Measurements from ENCODE around the gene WNT8A. TPM values are rescaled to one million over a fixed set of nuclear protein-coding genes. Genes with fewer than 3 reads are reported as not detected.

The WNT8A gene
- total and polyA plus RNA-seq, 2 of the 4 experiments (the other 2 are of a cell fraction), result not detected

- DNase-seq (no peak), ATAC-seq (ENCODE audit: low read depth) (no peak)
- no peaks in the 10 kb centered on the region; the same call in 1 of the 2 replicates for H3K4me1 ChIP-seq (ENCODE audit: control insufficient read depth, insufficient read depth, low read length)
- BruUV-seq (replicated peaks), result no TSS peak
- POLR2A ChIA-PET (ENCODE audit: unreplicated experiment), result no interaction called here
- no peak overlapping the region for H3K18ac ChIP-seq (ENCODE audit: low read depth, low read length)
- no peaks in the 10 kb centered on the region for H3K27me3 ChIP-seq (ENCODE audit: control insufficient read depth, insufficient read depth, low read length)
- H3K23ac ChIP-seq (ENCODE audit: low read depth, low read length), result no peak overlapping the region
- no peak overlapping the region for H2BK5ac ChIP-seq (ENCODE audit: low read depth, low read length, poor library complexity, severe bottlenecking)
- H3K4ac ChIP-seq (ENCODE audit: low read depth, low read length), result no peak overlapping the region
- H4K20me1 ChIP-seq (ENCODE audit: insufficient read depth, low read length), result no peaks in the 10 kb centered on the region; the same call in 1 of the 2 replicates
- no CpG with 5 or more reads among the region's 1 CpG for WGBS, 2 experiments (ENCODE audit: extremely low coverage in 2 of 2, insufficient read length in 1 of 2)
- CTCF ChIA-PET, result interaction anchor here (1.1 to 2.5 kb wide), 2 partner anchors 31 to 95 kb away, joined by 3 to 6 read pairs; no protein-coding TSS in a partner anchor
- peaks cover 0 to 10% of the 10 kb centered on the region in 2 experiments; a peak in 3 of 4 replicates for H3K79me1 ChIP-seq (ENCODE audit: low read depth in 1 of 2, low read length in 2 of 2)
- no peak overlapping the region for H3K14ac ChIP-seq (replicated peaks; ENCODE audit: low read depth, low read length)
- no peak for TF ChIP-seq USF2 (IDR thresholded peaks at IDR 0.05; ENCODE audit: low read depth, low read length)
- TF ChIP-seq BHLHE40 (IDR thresholded peaks at IDR 0.05; ENCODE audit: low read depth, low read length), result no peak
- TF ChIP-seq RCOR1 (IDR thresholded peaks at IDR 0.05; ENCODE audit: insufficient replicate concordance, low read length), result no peak
- TF ChIP-seq NFE2L2 (IDR thresholded peaks at IDR 0.05; ENCODE audit: low read depth, low read length), result no peak
- TF ChIP-seq CHD1 (IDR thresholded peaks at IDR 0.05; ENCODE audit: low read depth, low read length), result no peak
- TF ChIP-seq MAFK (IDR thresholded peaks at IDR 0.05; ENCODE audit: low read depth, low read length), result no peak
- no peak for TF ChIP-seq MXI1 (IDR thresholded peaks at IDR 0.05; ENCODE audit: borderline replicate concordance, low read depth, low read length)
- TF ChIP-seq ELK1 (IDR thresholded peaks at IDR 0.05; ENCODE audit: borderline replicate concordance, low read depth, low read length), result no peak
- no peak for TF ChIP-seq FOS (IDR thresholded peaks at IDR 0.05; ENCODE audit: low read depth, low read length)
- no peak for TF ChIP-seq RAD21 (IDR thresholded peaks at IDR 0.05; ENCODE audit: low read length)
- no peak for TF ChIP-seq RFX5 (IDR thresholded peaks at IDR 0.05; ENCODE audit: low read depth, low read length)
- TF ChIP-seq POLR2A (IDR thresholded peaks at IDR 0.05; ENCODE audit: low read depth, low read length), result no peak
- TF ChIP-seq SMC3 (IDR thresholded peaks at IDR 0.05; ENCODE audit: low read depth, low read length), result no peak
- TF ChIP-seq MAZ (IDR thresholded peaks at IDR 0.05; ENCODE audit: borderline replicate concordance, low read depth, low read length), result no peak
- TF ChIP-seq CEBPB (IDR thresholded peaks at IDR 0.05; ENCODE audit: low read depth, low read length), result no peak
- intact Hi-C loops (cut with micrococcal nuclease) (loop anchor here (2.0 kb wide), 1 partner anchor 95 kb away; no protein-coding TSS in a partner anchor), in situ Hi-C loops (cut with MboI; ENCODE audit: low sequenced_read_pairs) (loop anchor here (10.0 to 25.0 kb wide), 2 partner anchors 99 to 283 kb away; partner anchors contain the start of genes HNRNPA0 and NME5), dilution Hi-C loops (cut with HindIII; ENCODE audit: low sequenced_read_pairs, unreplicated experiment) (no loop called here)
- H4K91ac ChIP-seq (ENCODE audit: insufficient read depth, low read depth, low read length), result no peak overlapping the region
- H3K27ac ChIP-seq (ENCODE audit: insufficient read depth, low read length), result no peak overlapping the region
- no peaks in the 10 kb centered on the region for H3K36me3 ChIP-seq (ENCODE audit: control insufficient read depth, insufficient read depth, low read length)
- no peak overlapping the region for H3K4me3 ChIP-seq (ENCODE audit: insufficient read depth, low read depth, low read length)
- H3K56ac ChIP-seq (ENCODE audit: extremely low read depth, insufficient read depth, low read length), result no peak overlapping the region
- no peak overlapping the region for H2AFZ ChIP-seq (replicated peaks; ENCODE audit: low read length, poor library complexity)
- H3K4me2 ChIP-seq (ENCODE audit: low read depth, low read length), result no peak overlapping the region
- no peak overlapping the region for H4K8ac ChIP-seq (ENCODE audit: low read depth in 2 of 2, low read length in 2 of 2)
- H3K9me3 ChIP-seq (ENCODE audit: control insufficient read depth, insufficient read depth, low read length), result no peaks in the 10 kb centered on the region
- no peak overlapping the region for H2BK15ac ChIP-seq (ENCODE audit: low read depth, low read length)
- no peak overlapping the region for H2AK5ac ChIP-seq (ENCODE audit: low read depth, low read length)
- H2AK9ac ChIP-seq (replicated peaks; ENCODE audit: low read depth, low read length, poor library complexity), result no peak overlapping the region
- H4K5ac ChIP-seq (ENCODE audit: low read depth, low read length), result no peak overlapping the region
- no peak overlapping the region for H2BK20ac ChIP-seq (ENCODE audit: low read depth, low read length)
- H3K9me1 ChIP-seq (ENCODE audit: insufficient read depth, low read length), result no peaks in the 10 kb centered on the region
- no peak overlapping the region for H3K9ac ChIP-seq (ENCODE audit: low read depth, low read length)
- no peak overlapping the region for H2BK120ac ChIP-seq (ENCODE audit: low read depth, low read length)
Measured at GRCh38 chr5:138037907-138038633, 45.8 kb upstream of the WNT8A start.
